MM.1S (cell line): ENCODE results near the gene CYP2R1.
"Not testable (repeated sequence)": the region's sequence is repeated elsewhere in the genome, so short reads cannot be mapped to it uniquely, and the experiment has no call there.

ENCODE experiments used
- DNase-seq: peaks from one replicate; pipeline ENCODE4 v3.0.0-alpha.2; 2015
- H2AFZ ChIP-seq: fragments of 300-600 bp; sonication (generic); 2 replicates; pipeline ENCODE4 v1.6.0; 2016; ENCODE audit warnings: antibody characterized with exemption, low read length
- H3F3A ChIP-seq: fragments of 300-600 bp; sonication (generic); 2 replicates; pipeline ENCODE4 v1.6.1; 2016; ENCODE audit warnings: mild to moderate bottlenecking, antibody characterized with exemption, low read length, moderate library complexity, mixed read lengths; ENCODE audit not compliant: insufficient read depth
- H3K27ac ChIP-seq: fragments of 300-600 bp; sonication (generic); 2 replicates; pipeline ENCODE4 v1.5.1; 2016; ENCODE audit warnings: mild to moderate bottlenecking, low read length
- H3K27me3 ChIP-seq: fragments of 300-600 bp; sonication (generic); replicated peaks from 2 replicates; pipeline ENCODE4 v1.6.0; 2016; ENCODE audit warnings: low read length; ENCODE audit not compliant: insufficient read depth
- H3K36me3 ChIP-seq: fragments of 300-600 bp; sonication (generic); replicated peaks from 2 replicates; pipeline ENCODE4 v1.6.1; 2016; ENCODE audit warnings: mild to moderate bottlenecking, low read length, mixed read lengths; ENCODE audit not compliant: insufficient read depth
- H3K4me1 ChIP-seq: fragments of 300-600 bp; sonication (generic); 2 replicates; pipeline ENCODE4 v1.6.1; 2016; ENCODE audit warnings: low read length, mixed read lengths
- H3K4me2 ChIP-seq: fragments of 300-600 bp; sonication (generic); 2 replicates; pipeline ENCODE4 v1.6.0; 2016; ENCODE audit warnings: low read depth, low read length
- H3K4me3 ChIP-seq: fragments of 300-600 bp; sonication (generic); 2 replicates; pipeline ENCODE4 v1.5.1; 2016; ENCODE audit warnings: low read length, mixed read lengths
- H3K79me2 ChIP-seq: fragments of 300-600 bp; sonication (generic); 2 replicates; pipeline ENCODE4 v1.6.1; 2016; ENCODE audit warnings: mixed run types, low read length, mixed read lengths
- H3K9ac ChIP-seq: fragments of 300-600 bp; sonication (generic); 2 replicates; pipeline ENCODE4 v1.6.1; 2016; ENCODE audit warnings: low read length, mixed read lengths
- H3K9me2 ChIP-seq: fragments of 300-600 bp; sonication (generic); replicated peaks from 2 replicates; pipeline ENCODE4 v1.6.1; 2016; ENCODE audit warnings: mild to moderate bottlenecking, low read length, mixed read lengths; ENCODE audit not compliant: insufficient read depth
- H3K9me3 ChIP-seq: fragments of 300-600 bp; sonication (generic); replicated peaks from 2 replicates; pipeline ENCODE4 v1.6.1; 2016; ENCODE audit warnings: mild to moderate bottlenecking, low read length, mixed read lengths; ENCODE audit not compliant: insufficient read depth
- H4K20me1 ChIP-seq: fragments of 300-600 bp; sonication (generic); 2 replicates; pipeline ENCODE4 v1.6.1; 2016; ENCODE audit warnings: mild to moderate bottlenecking, low read length, moderate library complexity, mixed read lengths; ENCODE audit not compliant: insufficient read depth
- EZH2 ChIP-seq: fragments of 300-600 bp; sonication (generic); optimal IDR thresholded peaks from 2 replicates; pipeline ENCODE3; 2017; ENCODE audit warnings: low read depth, mild to moderate bottlenecking, antibody characterized with exemption, low read length, mixed read lengths
- EZH2phosphoT487 ChIP-seq: fragments of 300-600 bp; sonication (generic); IDR thresholded peaks from 2 replicates; pipeline ENCODE4 v1.6.1; 2018; ENCODE audit warnings: antibody characterized with exemption, low read length
- TF ChIP-seq, protein P1 (sequence below): fragments of 300-600 bp; sonication (generic); IDR thresholded peaks from 2 replicates; pipeline ENCODE4 v1.5.1; 2016; ENCODE audit warnings: antibody characterized with exemption, low read length, mixed read lengths

CYP2R1 gene

DNA sequence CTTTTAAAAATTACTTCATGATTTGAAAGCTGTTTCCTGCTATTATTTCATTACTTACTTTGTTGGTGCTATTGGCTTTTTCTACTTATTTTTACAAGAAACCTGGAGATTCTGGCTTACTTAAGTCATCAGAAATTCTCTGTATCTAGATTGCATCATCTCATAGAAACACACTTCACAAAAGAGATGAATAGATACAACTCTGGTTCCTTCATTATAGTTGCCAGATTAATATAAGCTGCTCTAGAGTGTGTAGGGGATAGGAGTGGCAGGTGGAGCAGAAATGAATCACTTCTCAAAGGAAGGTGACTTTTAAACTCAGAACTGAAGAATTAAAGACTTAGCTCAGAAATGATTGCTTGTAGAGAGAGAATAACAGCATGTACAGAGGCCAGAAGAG lies 20.0 kb downstream of the CYP2R1 start:
- Histone ChIP-seq H3F3A (no peaks in the 10 kb centered on the region), H3K9me3 (no peaks in the 10 kb centered on the region), H4K20me1 (no peaks in the 10 kb centered on the region), H3K4me1 (no peaks in the 10 kb centered on the region), H3K4me2 (no peak overlapping the region), H3K79me2 (no peaks in the 10 kb centered on the region), H2AFZ (no peak overlapping the region), H3K9ac (no peak overlapping the region), H3K27me3 (no peaks in the 10 kb centered on the region), H3K9me2 (no peaks in the 10 kb centered on the region), H3K36me3 (no peaks in the 10 kb centered on the region), H3K27ac (no peak overlapping the region), H3K4me3 (no peak overlapping the region)
- TF ChIP-seq, protein P1, sequence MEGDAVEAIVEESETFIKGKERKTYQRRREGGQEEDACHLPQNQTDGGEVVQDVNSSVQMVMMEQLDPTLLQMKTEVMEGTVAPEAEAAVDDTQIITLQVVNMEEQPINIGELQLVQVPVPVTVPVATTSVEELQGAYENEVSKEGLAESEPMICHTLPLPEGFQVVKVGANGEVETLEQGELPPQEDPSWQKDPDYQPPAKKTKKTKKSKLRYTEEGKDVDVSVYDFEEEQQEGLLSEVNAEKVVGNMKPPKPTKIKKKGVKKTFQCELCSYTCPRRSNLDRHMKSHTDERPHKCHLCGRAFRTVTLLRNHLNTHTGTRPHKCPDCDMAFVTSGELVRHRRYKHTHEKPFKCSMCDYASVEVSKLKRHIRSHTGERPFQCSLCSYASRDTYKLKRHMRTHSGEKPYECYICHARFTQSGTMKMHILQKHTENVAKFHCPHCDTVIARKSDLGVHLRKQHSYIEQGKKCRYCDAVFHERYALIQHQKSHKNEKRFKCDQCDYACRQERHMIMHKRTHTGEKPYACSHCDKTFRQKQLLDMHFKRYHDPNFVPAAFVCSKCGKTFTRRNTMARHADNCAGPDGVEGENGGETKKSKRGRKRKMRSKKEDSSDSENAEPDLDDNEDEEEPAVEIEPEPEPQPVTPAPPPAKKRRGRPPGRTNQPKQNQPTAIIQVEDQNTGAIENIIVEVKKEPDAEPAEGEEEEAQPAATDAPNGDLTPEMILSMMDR, result no peak
- no peak for TF ChIP-seq EZH2phosphoT487
- no peak for DNase-seq

DNA sequence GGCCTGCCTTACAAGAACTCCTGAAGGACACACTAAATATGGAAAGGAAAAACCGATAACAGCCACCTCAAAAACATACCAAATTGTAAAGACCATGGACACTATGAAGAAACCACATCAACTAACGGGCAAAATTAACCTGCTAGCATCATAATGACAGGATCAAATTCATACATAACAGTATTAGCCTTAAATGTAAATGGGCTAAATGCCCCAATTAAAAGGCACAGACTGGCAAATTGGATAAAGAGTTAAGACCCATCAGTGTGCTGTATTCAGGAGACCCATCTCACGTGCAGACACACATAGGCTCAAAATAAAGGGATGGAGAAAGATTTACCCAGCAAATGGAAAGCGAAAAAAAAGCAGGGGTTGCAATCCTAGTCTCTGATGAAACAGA lies 28.3 kb downstream of the CYP2R1 start:
- H4K20me1 ChIP-seq, H3K4me1 ChIP-seq, H3K9ac ChIP-seq, H3K9me2 ChIP-seq, H3K4me3 ChIP-seq, H3K79me2 ChIP-seq, DNase-seq, H3K27me3 ChIP-seq, H3K36me3 ChIP-seq, H3F3A ChIP-seq, H3K27ac ChIP-seq, H2AFZ ChIP-seq, H3K9me3 ChIP-seq, H3K4me2 ChIP-seq: not testable (repeated sequence)

DNA sequence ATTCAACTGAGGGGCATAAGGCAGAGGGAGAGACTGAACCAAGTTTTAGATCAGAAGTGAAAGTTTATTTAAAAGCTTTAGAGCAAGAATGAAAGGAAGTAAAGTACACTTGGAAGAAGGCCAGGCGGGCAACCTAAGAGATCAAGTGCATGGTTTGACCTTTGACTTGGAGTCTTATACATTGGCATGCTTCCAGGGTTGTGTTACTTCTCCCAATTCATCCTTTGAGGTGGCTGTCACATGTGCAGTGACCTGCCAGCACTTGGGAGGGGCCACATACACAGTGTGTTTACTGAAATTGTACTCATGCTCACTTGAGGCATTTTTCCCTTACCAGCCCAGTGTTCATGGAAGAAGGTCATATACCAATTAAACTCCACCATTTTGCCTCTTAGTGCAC lies 30.4 kb downstream of the CYP2R1 start:
- Histone ChIP-seq H3K4me1 (no peaks in the 10 kb centered on the region), H3K27me3 (no peaks in the 10 kb centered on the region), H3K9me2 (no peaks in the 10 kb centered on the region), H3K9me3 (no peaks in the 10 kb centered on the region), H3K9ac (no peak overlapping the region), H3K79me2 (no peaks in the 10 kb centered on the region), H3K36me3 (no peaks in the 10 kb centered on the region), H4K20me1 (no peaks in the 10 kb centered on the region), H2AFZ (no peak overlapping the region), H3K27ac (no peak overlapping the region), H3K4me3 (no peak overlapping the region), H3F3A (no peaks in the 10 kb centered on the region), H3K4me2 (no peak overlapping the region)
- DNase-seq, result no peak
- TF ChIP-seq EZH2phosphoT487, result no peak
- TF ChIP-seq, protein P1, result no peak
- TF ChIP-seq EZH2, result no peak

DNA sequence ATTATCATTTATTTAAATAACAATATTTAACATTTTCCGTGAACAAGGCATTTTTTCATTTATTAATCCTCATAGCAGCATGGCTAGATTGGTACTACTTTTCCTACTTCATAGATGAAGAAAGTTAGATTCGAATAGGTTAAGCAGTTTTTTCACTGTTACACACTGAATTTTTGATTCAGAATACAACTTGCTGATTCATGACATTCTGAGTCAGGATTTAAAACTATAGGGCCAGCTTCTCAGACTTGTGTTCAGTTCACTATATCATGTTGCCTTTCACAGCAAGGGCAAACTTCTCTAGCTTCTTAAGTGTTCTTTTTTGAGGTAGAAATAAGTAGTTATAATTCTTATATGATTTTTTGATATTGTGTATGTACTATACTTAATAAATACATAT lies 31.5 kb downstream of the CYP2R1 start:
- Histone ChIP-seq H3K27me3 (no peaks in the 10 kb centered on the region), H4K20me1 (no peaks in the 10 kb centered on the region), H3K79me2 (no peaks in the 10 kb centered on the region), H3K9me3 (no peaks in the 10 kb centered on the region), H3K9ac (no peak overlapping the region), H3K4me2 (no peak overlapping the region), H2AFZ (no peak overlapping the region), H3K4me1 (no peaks in the 10 kb centered on the region), H3K36me3 (no peaks in the 10 kb centered on the region), H3K9me2 (no peaks in the 10 kb centered on the region), H3K4me3 (no peak overlapping the region), H3F3A (no peaks in the 10 kb centered on the region), H3K27ac (no peak overlapping the region)
- TF ChIP-seq EZH2phosphoT487 (no peak), EZH2 (no peak)
- TF ChIP-seq, protein P1, result no peak
- no peak for DNase-seq
